ENCODE measurements around the gene SLC7A4.

GRCh38 chr22:20982563-20982882 lies 49.8 kb downstream of the SLC7A4 start:
- no peak for TF ChIP-seq CTCF (IDR thresholded peaks at IDR 0.05 in 2 of 3, conservative IDR thresholded peaks at IDR 0.05 in 1 of 3; ENCODE audit: borderline replicate concordance in 1 of 3, insufficient read depth in 1 of 3, low read depth in 2 of 3, low read length in 2 of 3)
- TF ChIP-seq EZH2 (IDR thresholded peaks at IDR 0.05), result no peak
- TF ChIP-seq POLR2AphosphoS5 (IDR thresholded peaks at IDR 0.05; ENCODE audit: low read depth, low read length), result no peak
